Astrocyte (in vitro differentiated cells and primary cell): ENCODE results near the gene TTC1. TPM values are rescaled to one million over a fixed set of nuclear protein-coding genes. Genes with fewer than 3 reads are reported as not detected.
"Not testable (repeated sequence)": the region's sequence is repeated elsewhere in the genome, so short reads cannot be mapped to it uniquely, and the experiment has no call there.

Experiments
- DNase-seq: peaks from one replicate; pipeline ENCODE4 v3.0.0-alpha.2; 2010; ENCODE audit warnings: low read depth
- FAIRE-seq: peaks from 2 replicates; lab custom pipeline; 2011; peaks lifted over from hg19 to GRCh38; lab: Jason Lieb, UNC
- H2AFZ ChIP-seq: 2 replicates; pipeline ENCODE4 v1.6.0; 2012; ENCODE audit warnings: low read depth, low read length, inconsistent platforms
- H3K27ac ChIP-seq: 2 replicates; pipeline ENCODE4 v1.5.1; 2011; ENCODE audit warnings: low read depth, low read length, inconsistent platforms
- H3K27me3 ChIP-seq: 2 replicates; pipeline ENCODE4 v1.6.0; 2011; ENCODE audit warnings: low read length, inconsistent platforms; ENCODE audit not compliant: insufficient read depth
- H3K36me3 ChIP-seq: 2 replicates; pipeline ENCODE4 v1.5.1; 2011; ENCODE audit warnings: low read length, inconsistent platforms; ENCODE audit not compliant: insufficient read depth
- H3K4me1 ChIP-seq: 2 replicates; pipeline ENCODE4 v1.5.1; 2011; ENCODE audit warnings: low read length, inconsistent platforms; ENCODE audit not compliant: insufficient read depth
- H3K4me2 ChIP-seq: 2 replicates; pipeline ENCODE4 v1.6.0; 2012; ENCODE audit warnings: low read length, inconsistent platforms
- H3K4me3 ChIP-seq: 2 replicates; pipeline ENCODE4 v1.5.1; 2011; ENCODE audit warnings: low read depth, mild to moderate bottlenecking, low read length, inconsistent platforms; ENCODE audit not compliant: insufficient read depth
- H3K79me2 ChIP-seq: 2 replicates; pipeline ENCODE4 v1.6.0; 2012; ENCODE audit warnings: mild to moderate bottlenecking, low read length, inconsistent platforms; ENCODE audit not compliant: insufficient read depth
- H3K9ac ChIP-seq: 2 replicates; pipeline ENCODE4 v1.6.0; 2012; ENCODE audit warnings: mild to moderate bottlenecking, low read length, inconsistent platforms
- H3K9me3 ChIP-seq: 2 replicates; pipeline ENCODE4 v1.5.1; 2012; ENCODE audit warnings: low read depth, mild to moderate bottlenecking, low read length, inconsistent platforms; ENCODE audit not compliant: insufficient read depth
- H4K20me1 ChIP-seq: 2 replicates; pipeline ENCODE4 v1.6.0; 2012; ENCODE audit warnings: low read length, inconsistent platforms; ENCODE audit not compliant: insufficient read depth
- H3K27ac Mint-ChIP-seq: one replicate; pipeline ENCODE4 v1.8.0; 2021; ENCODE audit warnings: mild to moderate bottlenecking, mixed read lengths; ENCODE audit not compliant: unreplicated experiment
- H3K27me3 Mint-ChIP-seq: one replicate; pipeline ENCODE4 v1.8.0; 2021; ENCODE audit warnings: low read depth, mixed read lengths; ENCODE audit not compliant: unreplicated experiment
- H3K36me3 Mint-ChIP-seq: one replicate; pipeline ENCODE4 v1.8.0; 2021; ENCODE audit warnings: low read depth, mixed read lengths; ENCODE audit not compliant: unreplicated experiment
- H3K4me1 Mint-ChIP-seq: one replicate; pipeline ENCODE4 v1.8.0; 2021; ENCODE audit warnings: low read depth, mixed read lengths; ENCODE audit not compliant: unreplicated experiment
- H3K4me3 Mint-ChIP-seq: one replicate; pipeline ENCODE4 v1.8.0; 2021; ENCODE audit warnings: mild to moderate bottlenecking, moderate library complexity, mixed read lengths; ENCODE audit not compliant: unreplicated experiment
- H3K9me3 Mint-ChIP-seq: one replicate; pipeline ENCODE4 v1.8.0; 2021; ENCODE audit warnings: mild to moderate bottlenecking, mixed read lengths; ENCODE audit not compliant: unreplicated experiment
- EZH2 ChIP-seq: IDR thresholded peaks from 2 replicates; pipeline ENCODE4 v1.6.1; 2012; ENCODE audit warnings: mild to moderate bottlenecking, low read length, inconsistent platforms; ENCODE audit not compliant: insufficient read depth
- total RNA-seq: library from RNA; stranded (reverse); gene quantifications from 2 replicates; pipeline ENCODE4 v1.2.1, GENCODE V29; 2021
- TF ChIP-seq, protein P1 (sequence below): IDR thresholded peaks from 2 replicates; pipeline ENCODE4 v1.5.1; 2011; ENCODE audit warnings: low read depth, mild to moderate bottlenecking, inconsistent platforms, low read length, moderate library complexity; ENCODE audit not compliant: insufficient read depth

TTC1 gene
- total RNA-seq, 1 donor from 2014 or later, result 61.2 TPM

DNA sequence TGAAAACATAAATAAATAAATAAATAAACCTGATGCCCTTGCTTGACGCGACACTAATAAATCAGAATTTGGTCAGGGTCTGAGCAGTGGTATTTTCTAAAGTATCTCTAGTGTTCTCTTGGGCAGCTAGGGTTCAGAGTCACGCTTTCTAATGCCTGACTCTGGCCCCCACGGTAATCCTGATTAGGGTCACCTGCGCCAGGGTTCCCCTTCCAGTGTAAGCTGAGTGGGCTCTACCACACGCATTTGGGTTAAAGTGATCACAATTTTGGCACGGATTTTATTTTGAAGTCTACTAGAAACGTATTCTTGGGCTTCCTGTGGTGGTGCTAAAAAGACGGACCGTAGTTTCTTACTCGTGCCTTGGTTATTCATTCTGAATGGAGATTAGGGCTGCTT lies 651 bp downstream of the TTC1 start:
- H3K9me3 ChIP-seq, result no peaks in the 10 kb centered on the region
- peaks cover 11% of the 10 kb centered on the region for H3K4me1 ChIP-seq
- peak overlapping the region; percentile 93 for H3K9ac ChIP-seq
- H3K4me3 ChIP-seq, result peak overlapping the region; percentile 98
- peak overlapping the region; percentile 84 for H2AFZ ChIP-seq
- no peak for FAIRE-seq
- H3K27ac Mint-ChIP-seq, result peak overlapping the region; percentile 99
- no peak for TF ChIP-seq EZH2
- TF ChIP-seq, protein P1, sequence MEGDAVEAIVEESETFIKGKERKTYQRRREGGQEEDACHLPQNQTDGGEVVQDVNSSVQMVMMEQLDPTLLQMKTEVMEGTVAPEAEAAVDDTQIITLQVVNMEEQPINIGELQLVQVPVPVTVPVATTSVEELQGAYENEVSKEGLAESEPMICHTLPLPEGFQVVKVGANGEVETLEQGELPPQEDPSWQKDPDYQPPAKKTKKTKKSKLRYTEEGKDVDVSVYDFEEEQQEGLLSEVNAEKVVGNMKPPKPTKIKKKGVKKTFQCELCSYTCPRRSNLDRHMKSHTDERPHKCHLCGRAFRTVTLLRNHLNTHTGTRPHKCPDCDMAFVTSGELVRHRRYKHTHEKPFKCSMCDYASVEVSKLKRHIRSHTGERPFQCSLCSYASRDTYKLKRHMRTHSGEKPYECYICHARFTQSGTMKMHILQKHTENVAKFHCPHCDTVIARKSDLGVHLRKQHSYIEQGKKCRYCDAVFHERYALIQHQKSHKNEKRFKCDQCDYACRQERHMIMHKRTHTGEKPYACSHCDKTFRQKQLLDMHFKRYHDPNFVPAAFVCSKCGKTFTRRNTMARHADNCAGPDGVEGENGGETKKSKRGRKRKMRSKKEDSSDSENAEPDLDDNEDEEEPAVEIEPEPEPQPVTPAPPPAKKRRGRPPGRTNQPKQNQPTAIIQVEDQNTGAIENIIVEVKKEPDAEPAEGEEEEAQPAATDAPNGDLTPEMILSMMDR, result no peak
- no peaks in the 10 kb centered on the region for H3K9me3 Mint-ChIP-seq
- H3K4me3 Mint-ChIP-seq, result peak overlapping the region; percentile 99
- peaks cover 16% of the 10 kb centered on the region for H3K4me1 Mint-ChIP-seq
- H3K79me2 ChIP-seq, result peaks cover 43% of the 10 kb centered on the region
- H3K36me3 Mint-ChIP-seq, result no peaks in the 10 kb centered on the region
- no peaks in the 10 kb centered on the region for H3K27me3 ChIP-seq
- peak overlapping the region; percentile 89 for H3K27ac ChIP-seq
- DNase-seq, result no peak
- peaks cover 8% of the 10 kb centered on the region for H4K20me1 ChIP-seq
- H3K4me2 ChIP-seq, result peak overlapping the region; percentile 83
- peaks cover 14% of the 10 kb centered on the region for H3K36me3 ChIP-seq
- H3K27me3 Mint-ChIP-seq, result no peaks in the 10 kb centered on the region

DNA sequence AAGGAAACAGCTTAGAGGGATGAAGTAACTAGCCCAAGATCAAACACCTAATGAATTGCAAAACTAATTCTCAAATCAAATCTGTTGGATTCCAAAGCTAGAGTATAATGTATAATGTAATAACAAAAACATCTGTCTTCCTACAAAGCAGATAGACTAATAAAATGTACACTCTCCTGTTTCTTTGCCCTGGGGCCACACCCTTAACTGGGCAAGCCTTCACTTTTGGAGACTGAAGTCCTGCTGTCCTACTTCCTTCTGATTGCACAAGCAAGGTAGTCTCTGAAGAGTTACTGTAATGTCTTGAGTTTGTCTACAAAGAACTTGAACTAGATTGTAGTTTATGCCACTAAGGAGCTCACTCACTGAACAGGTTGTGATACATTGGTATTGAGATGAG lies 2.5 kb downstream of the TTC1 start:
- peak overlapping the region; percentile 18 for H3K4me2 ChIP-seq
- no peak overlapping the region for H3K4me3 ChIP-seq
- FAIRE-seq, result no peak
- Mint-ChIP-seq H3K36me3 (peaks cover 1% of the 10 kb centered on the region), H3K27me3 (no peaks in the 10 kb centered on the region), H3K27ac (no peak overlapping the region), H3K4me1 (peaks cover 16% of the 10 kb centered on the region), H3K9me3 (no peaks in the 10 kb centered on the region), H3K4me3 (no peak overlapping the region)
- H3K36me3 ChIP-seq, result peaks cover 14% of the 10 kb centered on the region
- no peak for TF ChIP-seq EZH2
- TF ChIP-seq, protein P1, result no peak
- no peaks in the 10 kb centered on the region for H3K9me3 ChIP-seq
- H3K27ac ChIP-seq, result no peak overlapping the region
- H4K20me1 ChIP-seq, result peaks cover 18% of the 10 kb centered on the region
- DNase-seq, result no peak
- H3K4me1 ChIP-seq, result peaks cover 11% of the 10 kb centered on the region
- H2AFZ ChIP-seq, result no peak overlapping the region
- peak overlapping the region; percentile 9 for H3K9ac ChIP-seq
- H3K79me2 ChIP-seq, result peaks cover 53% of the 10 kb centered on the region
- H3K27me3 ChIP-seq, result no peaks in the 10 kb centered on the region

DNA sequence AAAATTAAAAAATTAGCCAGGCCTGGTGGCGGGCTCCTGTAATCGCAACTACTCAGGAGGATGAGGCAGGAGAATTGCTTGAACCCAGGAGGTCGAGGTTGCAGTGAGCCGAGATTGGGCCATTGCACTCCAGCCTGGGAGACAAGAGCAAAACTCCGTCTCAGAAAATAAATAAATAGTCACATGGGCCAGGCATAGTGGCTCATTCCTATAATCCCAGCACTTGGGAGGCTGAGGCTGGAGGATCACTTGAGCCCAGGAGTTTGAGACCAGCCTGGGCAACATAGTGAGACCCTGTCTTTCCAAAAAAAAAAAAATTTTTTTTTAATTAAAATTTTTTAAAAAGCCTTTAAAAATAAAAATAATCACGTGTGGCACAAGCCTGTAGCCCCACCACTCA lies 5.3 kb downstream of the TTC1 start:
- Histone ChIP-seq H4K20me1 (peaks cover 28% of the 10 kb centered on the region), H3K36me3 (peaks cover 20% of the 10 kb centered on the region), H3K4me1 (peaks cover 11% of the 10 kb centered on the region), H3K79me2 (peaks cover 56% of the 10 kb centered on the region)
- not testable (repeated sequence) for H3K9ac ChIP-seq, H3K9me3 ChIP-seq, H3K27ac Mint-ChIP-seq, FAIRE-seq, H3K27ac ChIP-seq, DNase-seq, H3K9me3 Mint-ChIP-seq, H3K27me3 ChIP-seq, H3K36me3 Mint-ChIP-seq, H3K4me3 ChIP-seq, H3K4me3 Mint-ChIP-seq, H2AFZ ChIP-seq, H3K4me2 ChIP-seq, H3K27me3 Mint-ChIP-seq
- peaks cover 16% of the 10 kb centered on the region for H3K4me1 Mint-ChIP-seq
